Measurements from ENCODE around the gene DNAJB8. TPM values are rescaled to one million over a fixed set of nuclear protein-coding genes. Genes with fewer than 3 reads are reported as not detected.

The DNAJB8 gene
- total and polyA plus RNA-seq, 9 of the 15 experiments (the other 6 are each of a cell fraction or from before 2014, with no cell fraction given) = not detected

GRCh38 chr3:128415773-128416577, 50.7 kb downstream of the DNAJB8 start (continued):
- TF ChIP-seq NCOR1 (IDR thresholded peaks at IDR 0.05) = peak; percentile 92
- TF ChIP-seq ZNF592 (IDR thresholded peaks at IDR 0.05) = peak; percentile 92
- TF ChIP-seq PHF8 (IDR thresholded peaks at IDR 0.05; ENCODE audit: borderline replicate concordance, low read length) = peak; percentile 32; the same call in 1 of the 2 replicates
- no peak for TF ChIP-seq GTF2F1 (IDR thresholded peaks at IDR 0.05; ENCODE audit: low read depth, low read length)
- no peak for TF ChIP-seq XRCC3 (IDR thresholded peaks at IDR 0.05)
- no peak for TF ChIP-seq ARID2 (IDR thresholded peaks at IDR 0.05)
- no peak for TF ChIP-seq PRPF4 (IDR thresholded peaks at IDR 0.05; ENCODE audit: insufficient read depth, low read depth, low read length, poor library complexity, severe bottlenecking)
- TF ChIP-seq TAF7 (tag; IDR thresholded peaks at IDR 0.05) = peak; percentile 41; the same call in 1 of the 2 replicates
- no peak for TF ChIP-seq ZBTB33 (CRISPR knock-in tag; IDR thresholded peaks at IDR 0.05)
- TF ChIP-seq LCOR (CRISPR knock-in tag; IDR thresholded peaks at IDR 0.05) = peak; percentile 50
- TF ChIP-seq POLR2A (conservative IDR thresholded peaks at IDR 0.05) = peak; percentile 72
- TF ChIP-seq HCFC1 (IDR thresholded peaks at IDR 0.05; ENCODE audit: low read depth, low read length) = no peak
- TF ChIP-seq USF1 (CRISPR knock-in tag; IDR thresholded peaks at IDR 0.05) = no peak
- TF ChIP-seq ZNF57 (CRISPR knock-in tag; IDR thresholded peaks at IDR 0.05) = no peak
- no peak; the same call in none of the 2 replicates for TF ChIP-seq RREB1 (CRISPR knock-in tag; IDR thresholded peaks at IDR 0.05)

All from K562 (cell line).